ENCODE data around the gene KREMEN1. TPM values are rescaled to one million over a fixed set of nuclear protein-coding genes. Genes with fewer than 3 reads are reported as not detected.

The KREMEN1 gene
- total RNA-seq, 1 donor from 2014 or later = 10.7 TPM

DNA sequence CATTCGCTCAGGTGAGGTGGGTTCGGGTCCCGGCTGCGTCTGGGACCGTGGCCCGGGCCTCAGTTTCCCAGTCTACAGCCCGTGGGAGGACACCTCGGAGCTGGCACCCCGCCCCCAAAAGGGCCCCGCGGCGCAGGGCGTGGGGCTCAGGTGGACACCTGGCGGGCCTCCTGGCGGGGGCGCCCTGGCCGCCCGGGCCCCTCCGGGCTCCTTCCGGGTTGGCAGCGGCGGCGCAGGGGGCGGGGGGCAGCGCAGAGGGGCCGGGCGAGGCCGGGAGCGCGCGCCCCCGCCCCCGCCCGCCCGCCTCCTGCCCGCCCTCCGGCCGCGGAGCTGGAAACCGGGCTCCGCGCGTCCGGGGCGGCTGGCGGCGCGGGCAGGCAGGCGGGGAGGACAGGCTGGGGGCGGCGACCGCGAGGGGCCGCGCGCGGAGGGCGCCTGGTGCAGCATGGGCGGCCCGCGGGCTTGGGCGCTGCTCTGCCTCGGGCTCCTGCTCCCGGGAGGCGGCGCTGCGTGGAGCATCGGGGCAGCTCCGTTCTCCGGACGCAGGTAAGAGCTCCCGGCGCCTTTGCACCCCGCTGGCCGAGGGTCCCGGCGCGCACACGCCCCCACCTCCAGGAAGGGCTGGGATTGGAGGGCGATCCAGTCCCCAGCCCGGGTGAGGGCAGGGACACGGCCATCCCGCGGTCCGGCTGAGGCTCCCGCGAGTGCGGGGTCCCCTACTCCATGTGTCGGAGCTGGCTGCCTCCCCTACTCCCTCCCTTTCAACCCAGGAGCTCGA, 132.9 kb downstream of the KREMEN1 start, which contains the start of gene EMID1:
Gene EMID1 (plus strand): TSS at position 303 of the 778 bp plus-strand sequence. CDS start 143 bp downstream, at position 446.
- TF ChIP-seq, protein P1, sequence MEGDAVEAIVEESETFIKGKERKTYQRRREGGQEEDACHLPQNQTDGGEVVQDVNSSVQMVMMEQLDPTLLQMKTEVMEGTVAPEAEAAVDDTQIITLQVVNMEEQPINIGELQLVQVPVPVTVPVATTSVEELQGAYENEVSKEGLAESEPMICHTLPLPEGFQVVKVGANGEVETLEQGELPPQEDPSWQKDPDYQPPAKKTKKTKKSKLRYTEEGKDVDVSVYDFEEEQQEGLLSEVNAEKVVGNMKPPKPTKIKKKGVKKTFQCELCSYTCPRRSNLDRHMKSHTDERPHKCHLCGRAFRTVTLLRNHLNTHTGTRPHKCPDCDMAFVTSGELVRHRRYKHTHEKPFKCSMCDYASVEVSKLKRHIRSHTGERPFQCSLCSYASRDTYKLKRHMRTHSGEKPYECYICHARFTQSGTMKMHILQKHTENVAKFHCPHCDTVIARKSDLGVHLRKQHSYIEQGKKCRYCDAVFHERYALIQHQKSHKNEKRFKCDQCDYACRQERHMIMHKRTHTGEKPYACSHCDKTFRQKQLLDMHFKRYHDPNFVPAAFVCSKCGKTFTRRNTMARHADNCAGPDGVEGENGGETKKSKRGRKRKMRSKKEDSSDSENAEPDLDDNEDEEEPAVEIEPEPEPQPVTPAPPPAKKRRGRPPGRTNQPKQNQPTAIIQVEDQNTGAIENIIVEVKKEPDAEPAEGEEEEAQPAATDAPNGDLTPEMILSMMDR (IDR thresholded peaks at IDR 0.05) = peak in 1 of 3 experiments; percentile 5
- DNase-seq (ENCODE audit: low spot score in 2 of 2) = no peak
- Histone ChIP-seq H3K27ac (no peak within 1 kb of the TSS), H3K27me3 (no peaks in the 10 kb centered on the region), H3K4me3 (peak within 1 kb of the TSS; percentile 59 to 64), H3K9me3 (no peaks in the 10 kb centered on the region), H3K36me3 (no peaks in the 10 kb centered on the region), H3K4me1 (no peaks in the 10 kb centered on the region)
- intact Hi-C loops (cut with DNase I) = no loop called here

GRCh38 chr22:29206372-29207242, 133.8 kb downstream of the KREMEN1 start:
- peak overlapping the region; percentile 59 to 64 for H3K4me3 ChIP-seq
- H3K4me1 ChIP-seq = no peaks in the 10 kb centered on the region
- no peak overlapping the region for H3K27ac ChIP-seq
- intact Hi-C loops (cut with DNase I) = no loop called here
- no peaks in the 10 kb centered on the region for H3K27me3 ChIP-seq
- no peaks in the 10 kb centered on the region for H3K36me3 ChIP-seq
- H3K9me3 ChIP-seq = no peaks in the 10 kb centered on the region
- no peak for DNase-seq (ENCODE audit: low spot score in 2 of 2)
- TF ChIP-seq, protein P1 (IDR thresholded peaks at IDR 0.05) = no peak

DNA sequence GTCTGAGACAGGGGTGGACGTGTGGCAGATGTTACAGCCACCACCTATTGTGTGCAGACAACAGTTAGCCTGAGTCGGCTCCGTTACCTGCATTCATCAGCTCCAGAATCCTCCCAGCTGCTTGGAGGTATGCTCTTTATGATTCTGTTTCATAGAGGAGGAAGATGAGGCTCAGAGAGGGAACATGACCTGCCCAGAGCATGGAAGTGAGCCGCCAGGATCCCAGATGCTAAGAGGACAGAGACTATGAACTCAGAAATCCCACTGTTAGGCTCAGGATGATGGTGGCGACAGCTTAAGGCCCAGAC, 134.4 kb downstream of the KREMEN1 start:
- Histone ChIP-seq H3K4me3 (no peak overlapping the region), H3K27me3 (no peaks in the 10 kb centered on the region), H3K9me3 (no peaks in the 10 kb centered on the region), H3K27ac (no peak overlapping the region), H3K36me3 (no peaks in the 10 kb centered on the region), H3K4me1 (no peaks in the 10 kb centered on the region)
- TF ChIP-seq, protein P1 (IDR thresholded peaks at IDR 0.05) = no peak
- DNase-seq (ENCODE audit: low spot score in 2 of 2) = no peak
- intact Hi-C loops (cut with DNase I) = no loop called here

DNA sequence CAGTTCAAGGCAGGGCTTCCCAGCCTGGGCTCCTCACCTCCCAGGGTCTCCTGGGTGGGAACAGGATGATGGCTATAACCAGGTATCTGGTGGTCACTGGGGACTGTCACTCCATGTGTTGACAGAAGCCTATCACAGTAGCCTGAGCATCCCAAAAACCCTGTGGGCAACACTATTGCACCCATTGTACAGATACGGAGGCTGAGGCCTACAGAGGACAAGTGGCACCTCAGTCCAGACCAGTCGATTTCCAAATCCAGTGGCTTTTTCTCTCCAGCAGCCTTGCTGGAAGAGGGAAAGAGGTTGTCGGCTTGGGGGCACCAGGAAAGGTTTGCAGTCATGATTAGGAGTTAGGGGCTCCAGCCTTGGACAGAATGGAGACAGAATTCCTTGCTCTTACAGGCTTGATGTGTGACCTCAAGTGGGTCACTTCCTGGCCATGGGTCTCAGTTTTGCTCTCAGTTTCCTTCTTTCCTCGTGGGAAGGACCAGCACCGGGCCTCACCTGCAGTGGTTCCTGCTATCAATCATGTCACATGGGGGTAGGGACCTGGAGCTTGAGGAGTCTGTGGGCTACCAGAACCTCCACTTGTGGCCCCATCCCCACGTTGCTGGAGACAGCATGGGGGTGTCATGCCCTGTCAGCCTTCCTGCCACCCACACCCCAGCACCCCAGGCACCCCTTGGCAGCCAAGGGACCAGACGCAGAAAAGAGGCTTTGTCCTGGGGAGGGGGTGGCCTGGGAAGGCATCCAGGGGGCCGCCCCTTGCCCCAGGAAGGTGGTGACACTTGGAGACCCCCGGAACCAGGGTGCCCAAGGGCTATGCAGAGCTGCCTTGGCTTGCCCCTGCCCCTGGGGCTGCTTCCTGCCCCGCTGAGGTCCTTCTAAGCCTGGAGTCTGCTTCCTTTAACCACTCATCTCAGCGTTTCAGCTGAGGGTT, 135.0 kb downstream of the KREMEN1 start:
- intact Hi-C loops (cut with DNase I) = no loop called here
- H3K27me3 ChIP-seq = no peaks in the 10 kb centered on the region
- no peak overlapping the region for H3K27ac ChIP-seq
- no peak for DNase-seq (ENCODE audit: low spot score in 2 of 2)
- no peaks in the 10 kb centered on the region for H3K36me3 ChIP-seq
- H3K9me3 ChIP-seq = no peaks in the 10 kb centered on the region
- no peaks in the 10 kb centered on the region for H3K4me1 ChIP-seq
- H3K4me3 ChIP-seq = no peak overlapping the region
- TF ChIP-seq, protein P1 (IDR thresholded peaks at IDR 0.05) = no peak

DNA sequence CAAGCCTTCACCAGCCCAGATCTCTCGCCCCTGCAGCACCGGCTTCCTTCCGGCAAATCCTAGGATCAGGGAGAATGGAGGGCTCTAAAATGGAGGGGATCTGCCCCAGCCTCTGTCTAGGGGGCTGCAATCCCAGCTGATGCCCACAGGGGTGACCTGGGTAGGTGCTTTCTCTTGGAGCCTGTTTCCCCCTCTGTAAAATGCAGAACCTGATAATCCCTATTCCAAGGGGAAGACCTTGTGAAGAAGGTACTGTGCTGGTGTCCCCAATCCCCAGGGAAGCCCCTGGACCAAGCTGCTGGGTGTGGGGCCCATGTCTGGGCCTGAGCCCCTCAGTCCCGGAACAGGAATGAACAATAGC, 135.6 kb downstream of the KREMEN1 start:
- H3K9me3 ChIP-seq = no peaks in the 10 kb centered on the region
- no peak overlapping the region for H3K4me3 ChIP-seq
- intact Hi-C loops (cut with DNase I) = no loop called here
- no peaks in the 10 kb centered on the region for H3K36me3 ChIP-seq
- DNase-seq (ENCODE audit: low spot score in 2 of 2) = no peak
- no peaks in the 10 kb centered on the region for H3K27me3 ChIP-seq
- no peaks in the 10 kb centered on the region for H3K4me1 ChIP-seq
- TF ChIP-seq, protein P1 (IDR thresholded peaks at IDR 0.05) = no peak
- H3K27ac ChIP-seq = no peak overlapping the region

Data from ascending aorta (tissue), 2 donors.